Breast epithelium (tissue), 4 donors: ENCODE data around the gene NOTO. TPM values are rescaled to one million over a fixed set of nuclear protein-coding genes. Genes with fewer than 3 reads are reported as not detected.

Experiments used
- DNase-seq, 2 donors: peaks; one replicate each; pipeline ENCODE4 v3.0.0-alpha.2; 2019; ENCODE audit warnings: low spot score in 2 of 2
- H3K27ac ChIP-seq, 2 donors: fragments of 200-600 bp; sonication (generic) in 1 of 2; one replicate each; pipeline ENCODE4 v1.5.1; 2016 to 2019; ENCODE audit warnings: mild to moderate bottlenecking in 1 of 2
- H3K27me3 ChIP-seq, 2 donors: fragments of 200-600 bp; sonication (generic) in 1 of 2; one replicate each; pipeline versions ENCODE4 v1.5.1 to v1.6.0; 2017 to 2019; ENCODE audit warnings: control low read depth in 1 of 2, mild to moderate bottlenecking in 1 of 2
- H3K36me3 ChIP-seq: fragments of 200-600 bp; one replicate; pipeline ENCODE4 v1.5.1; 2019
- H3K4me1 ChIP-seq, 2 donors: fragments of 200-600 bp; sonication (generic); one replicate each; pipeline ENCODE4 v1.5.1; 2016 to 2019; ENCODE audit warnings: control low read depth in 1 of 2
- H3K4me3 ChIP-seq, 3 donors: fragments of 200-600 bp; sonication (generic); 1 replicate in 2 of 3; 2 replicates in 1 of 3; pipeline ENCODE4 v1.5.1; 2016 to 2019; ENCODE audit warnings: mild to moderate bottlenecking in 3 of 3, moderate library complexity in 2 of 3
- H3K9me3 ChIP-seq, 2 donors: fragments of 200-600 bp; sonication (generic) in 1 of 2; one replicate each; pipeline ENCODE4 v1.5.1; 2016 to 2019; ENCODE audit warnings: control low read depth in 1 of 2
- POLR2A ChIP-seq: fragments of 450-650 bp; IDR thresholded peaks from one replicate; pipeline ENCODE4 v1.6.1; 2016; ENCODE audit warnings: antibody characterized with exemption, mild to moderate bottlenecking, moderate library complexity
- POLR2AphosphoS5 ChIP-seq, 3 donors: sonication (generic); formaldehyde crosslinking; IDR thresholded peaks; one replicate each; pipeline ENCODE4 v1.6.1; 2017; ENCODE audit warnings: antibody characterized with exemption in 3 of 3
- intact Hi-C: fragments of 100-400 bp; cut with DNase I; formaldehyde crosslinking; loops from one replicate; pipeline ENCODE4 v1.15.1; 2023; ENCODE audit warnings: low total_unique reads
- total RNA-seq, 3 donors: library from RNA; depleted of rRNA; stranded (reverse); fragments of >200 nt; gene quantifications; one replicate each; pipeline ENCODE4 v1.1.0, GENCODE V29; 2016
- TF ChIP-seq, protein P1 (sequence below), 3 donors: fragments of 450-650 bp; IDR thresholded peaks; one replicate each; pipeline ENCODE4 v1.5.1; 2016 to 2017; ENCODE audit warnings: antibody characterized with exemption in 3 of 3, mild to moderate bottlenecking in 3 of 3, moderate library complexity in 3 of 3

Gene NOTO
- total RNA-seq, 3 donors from 2014 or later = not detected

GRCh38 chr2:73225513-73226360 lies 23.4 kb downstream of the NOTO start:
- TF ChIP-seq, protein P1, sequence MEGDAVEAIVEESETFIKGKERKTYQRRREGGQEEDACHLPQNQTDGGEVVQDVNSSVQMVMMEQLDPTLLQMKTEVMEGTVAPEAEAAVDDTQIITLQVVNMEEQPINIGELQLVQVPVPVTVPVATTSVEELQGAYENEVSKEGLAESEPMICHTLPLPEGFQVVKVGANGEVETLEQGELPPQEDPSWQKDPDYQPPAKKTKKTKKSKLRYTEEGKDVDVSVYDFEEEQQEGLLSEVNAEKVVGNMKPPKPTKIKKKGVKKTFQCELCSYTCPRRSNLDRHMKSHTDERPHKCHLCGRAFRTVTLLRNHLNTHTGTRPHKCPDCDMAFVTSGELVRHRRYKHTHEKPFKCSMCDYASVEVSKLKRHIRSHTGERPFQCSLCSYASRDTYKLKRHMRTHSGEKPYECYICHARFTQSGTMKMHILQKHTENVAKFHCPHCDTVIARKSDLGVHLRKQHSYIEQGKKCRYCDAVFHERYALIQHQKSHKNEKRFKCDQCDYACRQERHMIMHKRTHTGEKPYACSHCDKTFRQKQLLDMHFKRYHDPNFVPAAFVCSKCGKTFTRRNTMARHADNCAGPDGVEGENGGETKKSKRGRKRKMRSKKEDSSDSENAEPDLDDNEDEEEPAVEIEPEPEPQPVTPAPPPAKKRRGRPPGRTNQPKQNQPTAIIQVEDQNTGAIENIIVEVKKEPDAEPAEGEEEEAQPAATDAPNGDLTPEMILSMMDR (IDR thresholded peaks at IDR 0.05) = no peak
- TF ChIP-seq POLR2A = no peak
- no peak for TF ChIP-seq POLR2AphosphoS5 (IDR thresholded peaks at IDR 0.05)
- Histone ChIP-seq H3K4me1 (no peaks in the 10 kb centered on the region), H3K36me3 (no peaks in the 10 kb centered on the region), H3K27ac (no peak overlapping the region), H3K27me3 (no peaks in the 10 kb centered on the region), H3K9me3 (no peaks in the 10 kb centered on the region), H3K4me3 (no peak overlapping the region)
- intact Hi-C loops = no loop called here
- no peak for DNase-seq

GRCh38 chr2:73227086-73227485 lies 24.7 kb downstream of the NOTO start:
- H3K27ac ChIP-seq = no peak overlapping the region
- no peak for DNase-seq
- no peaks in the 10 kb centered on the region for H3K36me3 ChIP-seq
- no peaks in the 10 kb centered on the region for H3K27me3 ChIP-seq
- no peaks in the 10 kb centered on the region for H3K4me1 ChIP-seq
- intact Hi-C loops = no loop called here
- TF ChIP-seq, protein P1 (IDR thresholded peaks at IDR 0.05) = no peak
- TF ChIP-seq POLR2AphosphoS5 (IDR thresholded peaks at IDR 0.05) = no peak
- TF ChIP-seq POLR2A = no peak
- H3K4me3 ChIP-seq = no peak overlapping the region
- H3K9me3 ChIP-seq = no peaks in the 10 kb centered on the region

DNA sequence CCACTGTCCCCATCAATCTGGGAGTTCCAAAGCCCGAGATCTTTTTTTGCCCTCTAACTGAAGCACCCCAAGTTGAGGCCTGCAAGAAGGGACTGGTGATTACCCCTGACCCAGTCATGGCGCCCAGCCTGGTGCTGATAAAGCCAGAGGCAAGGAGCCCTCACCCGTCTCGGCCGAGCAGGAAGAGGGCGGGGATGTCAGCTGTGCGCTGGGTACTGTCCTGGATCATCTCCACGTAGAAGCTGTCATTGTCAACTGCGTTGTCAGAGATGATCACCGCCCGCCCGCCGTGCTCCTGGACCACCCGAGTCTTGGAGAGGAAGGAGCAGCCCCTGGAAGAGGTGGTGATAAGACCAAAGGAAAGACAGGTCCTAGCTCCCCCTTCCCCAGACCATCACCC lies 26.3 kb downstream of the NOTO start:
- H3K9me3 ChIP-seq = no peaks in the 10 kb centered on the region
- H3K27me3 ChIP-seq = no peaks in the 10 kb centered on the region
- H3K4me1 ChIP-seq = no peaks in the 10 kb centered on the region
- no peak for DNase-seq
- no peak overlapping the region for H3K4me3 ChIP-seq
- H3K27ac ChIP-seq = no peak overlapping the region
- H3K36me3 ChIP-seq = no peaks in the 10 kb centered on the region
- TF ChIP-seq, protein P1 (IDR thresholded peaks at IDR 0.05) = no peak
- no peak for TF ChIP-seq POLR2A
- intact Hi-C loops = no loop called here

DNA sequence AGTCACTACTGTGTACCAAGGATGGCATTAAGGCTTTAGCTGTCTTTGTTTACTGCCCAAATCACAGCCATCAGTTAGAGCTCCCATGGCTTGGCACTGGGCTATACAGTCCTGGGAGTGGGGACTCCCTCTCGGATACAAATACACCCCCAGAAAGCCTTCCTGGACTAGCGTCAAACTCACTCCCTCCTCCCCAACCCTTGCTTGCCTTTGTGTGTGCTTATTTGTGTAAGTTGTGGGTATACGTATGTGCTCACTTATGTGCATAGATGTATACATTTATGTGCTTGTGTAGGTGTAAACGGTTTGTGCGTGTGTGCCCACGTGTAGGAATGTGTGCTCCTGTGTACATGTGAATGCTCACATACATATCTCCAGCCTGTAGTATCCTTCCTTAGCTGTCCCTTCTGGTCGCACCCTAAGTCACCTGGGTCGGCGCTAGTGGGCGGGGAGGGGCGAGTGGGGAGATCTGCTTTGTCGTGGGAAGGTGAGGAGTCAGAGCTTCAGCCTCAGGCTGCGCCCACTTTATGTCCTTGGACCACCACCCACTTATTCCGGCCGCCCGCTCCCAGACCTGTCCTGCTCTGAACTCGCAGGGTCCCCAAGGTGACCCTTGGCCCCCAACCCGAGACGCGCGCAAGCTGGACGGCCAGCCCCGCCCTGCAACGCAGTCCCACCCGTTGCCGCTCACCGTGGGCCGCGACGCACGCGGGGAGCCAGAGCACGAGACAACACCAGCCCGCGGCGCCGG lies 30.2 kb downstream of the NOTO start:
- peak overlapping the region; percentile 59 to 94 for H3K27ac ChIP-seq
- no peaks in the 10 kb centered on the region for H3K4me1 ChIP-seq
- intact Hi-C loops = no loop called here
- no peaks in the 10 kb centered on the region for H3K36me3 ChIP-seq
- peak in 1 of 2 donors; percentile 29 for DNase-seq
- H3K4me3 ChIP-seq = peak overlapping the region; percentile 67 to 89 (median 88)
- no peaks in the 10 kb centered on the region for H3K9me3 ChIP-seq
- no peaks in the 10 kb centered on the region for H3K27me3 ChIP-seq
- TF ChIP-seq POLR2AphosphoS5 (IDR thresholded peaks at IDR 0.05) (no peak), POLR2A (no peak)
- TF ChIP-seq, protein P1 (IDR thresholded peaks at IDR 0.05) = no peak
